ENCODE measurements around the gene CHPF2. TPM values are rescaled to one million over a fixed set of nuclear protein-coding genes. Genes with fewer than 3 reads are reported as not detected.
A peak's percentile ranks its signal among the peaks of the same experiment; 100 is the strongest.

The CHPF2 gene
- total RNA-seq, 1 experiment from 2014 or later, result 48.1 TPM

- Mint-ChIP-seq H3K4me3 (ENCODE audit: low read depth, unreplicated experiment) (no peak overlapping the region), H3K27ac (ENCODE audit: unreplicated experiment) (no peak overlapping the region), H3K4me1 (ENCODE audit: low read depth, unreplicated experiment) (no peaks in the 10 kb centered on the region), H3K27me3 (ENCODE audit: unreplicated experiment) (no peaks in the 10 kb centered on the region), H3K9me3 (ENCODE audit: low read depth, unreplicated experiment) (no peaks in the 10 kb centered on the region), H3K36me3 (ENCODE audit: insufficient read depth, unreplicated experiment) (peaks cover 37% of the 10 kb centered on the region)
- no TSS peak for BruUV-seq (replicated peaks)
- intact Hi-C loops (cut with micrococcal nuclease; ENCODE audit: unreplicated experiment), result no loop called here
- TF ChIP-seq CTCF (IDR thresholded peaks at IDR 0.05; ENCODE audit: unreplicated experiment), result no peak
- no peak for DNase-seq
- CTCF ChIA-PET, result interaction anchor here (0.6 kb wide), 1 partner anchor 142 kb away, joined by 3 read pairs; no protein-coding TSS in a partner anchor
Measured at GRCh38 chr7:151215396-151215795, 16.9 kb upstream of the CHPF2 start.

DNA sequence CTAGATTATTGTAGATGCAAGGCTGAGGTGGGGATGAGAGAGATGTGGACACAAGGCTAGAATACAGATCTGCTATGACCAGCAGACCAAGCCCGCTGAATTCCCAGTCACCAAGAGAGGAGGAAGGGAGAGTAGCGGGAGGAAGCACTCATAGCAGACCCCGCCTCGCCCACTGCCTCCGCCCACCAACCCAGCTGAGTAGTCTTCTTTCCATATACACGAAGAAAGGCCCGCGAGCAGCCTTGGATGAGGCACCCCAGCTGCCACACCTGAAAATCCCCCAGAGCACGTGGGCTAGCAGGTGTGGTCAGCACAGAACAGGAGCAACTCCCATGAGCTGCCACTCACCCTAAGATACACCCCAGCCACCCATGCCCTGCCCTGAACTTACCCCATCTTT is 14.1 kb upstream of the CHPF2 start:
- no peak for TF ChIP-seq CTCF (IDR thresholded peaks at IDR 0.05; ENCODE audit: unreplicated experiment)
- peaks cover 55% of the 10 kb centered on the region for H3K36me3 Mint-ChIP-seq (ENCODE audit: insufficient read depth, unreplicated experiment)
- no peak overlapping the region for H3K27ac Mint-ChIP-seq (ENCODE audit: unreplicated experiment)
- H3K27me3 Mint-ChIP-seq (ENCODE audit: unreplicated experiment), result no peaks in the 10 kb centered on the region
- BruUV-seq (replicated peaks), result no TSS peak
- H3K4me3 Mint-ChIP-seq (ENCODE audit: low read depth, unreplicated experiment), result no peak overlapping the region
- no peaks in the 10 kb centered on the region for H3K9me3 Mint-ChIP-seq (ENCODE audit: low read depth, unreplicated experiment)
- CTCF ChIA-PET, result no interaction called here
- no peak for DNase-seq
- intact Hi-C loops (cut with micrococcal nuclease; ENCODE audit: unreplicated experiment), result no loop called here
- H3K4me1 Mint-ChIP-seq (ENCODE audit: low read depth, unreplicated experiment), result no peaks in the 10 kb centered on the region

DNA sequence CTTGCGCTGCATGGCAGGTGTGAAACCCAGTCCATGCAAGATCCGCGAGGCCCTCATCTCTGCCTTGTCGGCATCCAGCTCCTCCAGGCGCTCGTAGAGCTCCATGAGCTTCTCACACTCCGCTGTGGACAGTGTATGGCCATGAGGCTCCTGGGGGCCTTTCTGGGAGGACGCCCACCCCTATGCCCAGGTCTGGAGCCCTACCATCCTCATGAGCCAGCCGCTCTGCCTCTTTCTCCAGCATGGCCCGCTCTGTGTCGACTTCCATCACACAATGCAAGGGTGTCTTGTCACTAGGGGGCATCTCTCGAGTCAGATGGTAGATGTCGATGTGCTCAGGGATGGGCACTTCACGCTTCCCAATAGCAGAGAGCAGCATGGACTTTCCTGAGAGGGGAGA is 8.6 kb upstream of the CHPF2 start:
- no peak overlapping the region for H3K4me3 Mint-ChIP-seq (ENCODE audit: low read depth, unreplicated experiment)
- no peak overlapping the region for H3K27ac Mint-ChIP-seq (ENCODE audit: unreplicated experiment)
- intact Hi-C loops (cut with micrococcal nuclease; ENCODE audit: unreplicated experiment), result no loop called here
- BruUV-seq (replicated peaks), result no TSS peak
- peaks cover 69% of the 10 kb centered on the region for H3K36me3 Mint-ChIP-seq (ENCODE audit: insufficient read depth, unreplicated experiment)
- no peak for TF ChIP-seq CTCF (IDR thresholded peaks at IDR 0.05; ENCODE audit: unreplicated experiment)
- CTCF ChIA-PET, result interaction anchor here (0.6 kb wide), 1 partner anchor 91 kb away, joined by 3 read pairs; no protein-coding TSS in a partner anchor
- H3K9me3 Mint-ChIP-seq (ENCODE audit: low read depth, unreplicated experiment), result no peaks in the 10 kb centered on the region
- no peaks in the 10 kb centered on the region for H3K27me3 Mint-ChIP-seq (ENCODE audit: unreplicated experiment)
- peaks cover 12% of the 10 kb centered on the region for H3K4me1 Mint-ChIP-seq (ENCODE audit: low read depth, unreplicated experiment)
- DNase-seq, result no peak

DNA sequence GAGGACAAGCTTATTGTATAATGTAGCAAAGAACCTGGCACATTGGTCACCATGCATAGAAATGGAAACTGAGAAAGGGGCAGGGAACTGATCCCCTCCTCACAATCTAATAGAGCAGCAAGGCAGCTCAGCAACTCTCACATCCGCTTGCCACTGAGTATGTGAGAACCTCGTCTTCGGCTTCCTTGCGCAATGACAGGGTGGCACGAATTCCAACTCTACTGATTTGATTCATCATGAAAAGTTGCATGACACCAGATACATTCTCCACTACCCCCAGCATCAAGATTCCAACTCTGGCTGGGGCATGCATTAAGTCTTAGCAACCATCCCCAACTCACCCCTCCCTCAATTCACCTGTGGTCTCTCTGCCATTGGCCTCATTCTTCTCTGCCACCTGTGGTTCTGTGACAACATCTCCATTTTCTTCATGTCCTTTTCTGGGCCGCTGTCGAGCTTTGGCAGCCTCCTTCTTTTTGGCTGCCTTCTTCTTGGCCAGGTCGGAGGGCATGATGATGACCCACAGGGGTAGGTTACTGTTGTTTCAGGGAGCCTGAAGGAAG is 6.3 kb upstream of the CHPF2 start:
- H3K27me3 Mint-ChIP-seq (ENCODE audit: unreplicated experiment), result no peaks in the 10 kb centered on the region
- no TSS peak for BruUV-seq (replicated peaks)
- DNase-seq, result no peak
- H3K27ac Mint-ChIP-seq (ENCODE audit: unreplicated experiment), result peak overlapping the region; percentile 87
- peak overlapping the region; percentile 88 for H3K4me3 Mint-ChIP-seq (ENCODE audit: low read depth, unreplicated experiment)
- H3K36me3 Mint-ChIP-seq (ENCODE audit: insufficient read depth, unreplicated experiment), result peaks cover 53% of the 10 kb centered on the region
- CTCF ChIA-PET, result interaction anchor here (1.6 kb wide), 1 partner anchor 17 kb away, joined by 14 read pairs; no protein-coding TSS in a partner anchor
- no peaks in the 10 kb centered on the region for H3K9me3 Mint-ChIP-seq (ENCODE audit: low read depth, unreplicated experiment)
- intact Hi-C loops (cut with micrococcal nuclease; ENCODE audit: unreplicated experiment), result no loop called here
- H3K4me1 Mint-ChIP-seq (ENCODE audit: low read depth, unreplicated experiment), result peaks cover 12% of the 10 kb centered on the region
- no peak for TF ChIP-seq CTCF (IDR thresholded peaks at IDR 0.05; ENCODE audit: unreplicated experiment)
